GM08714 (cell line): ENCODE results near the gene EZH2.

Experiments used
- H3K4me3 ChIP-seq: fragments of 200-500 bp; sonication (Bioruptor generic); 2 replicates; pipeline ENCODE4 v1.5.1; 2014; ENCODE audit warnings: mild to moderate bottlenecking, low read length, inconsistent platforms
- ZNF274 ChIP-seq: IDR thresholded peaks from 2 replicates; pipeline ENCODE4 v1.6.1; 2012; ENCODE audit warnings: mild to moderate bottlenecking, low read depth, low read length

Gene EZH2

DNA sequence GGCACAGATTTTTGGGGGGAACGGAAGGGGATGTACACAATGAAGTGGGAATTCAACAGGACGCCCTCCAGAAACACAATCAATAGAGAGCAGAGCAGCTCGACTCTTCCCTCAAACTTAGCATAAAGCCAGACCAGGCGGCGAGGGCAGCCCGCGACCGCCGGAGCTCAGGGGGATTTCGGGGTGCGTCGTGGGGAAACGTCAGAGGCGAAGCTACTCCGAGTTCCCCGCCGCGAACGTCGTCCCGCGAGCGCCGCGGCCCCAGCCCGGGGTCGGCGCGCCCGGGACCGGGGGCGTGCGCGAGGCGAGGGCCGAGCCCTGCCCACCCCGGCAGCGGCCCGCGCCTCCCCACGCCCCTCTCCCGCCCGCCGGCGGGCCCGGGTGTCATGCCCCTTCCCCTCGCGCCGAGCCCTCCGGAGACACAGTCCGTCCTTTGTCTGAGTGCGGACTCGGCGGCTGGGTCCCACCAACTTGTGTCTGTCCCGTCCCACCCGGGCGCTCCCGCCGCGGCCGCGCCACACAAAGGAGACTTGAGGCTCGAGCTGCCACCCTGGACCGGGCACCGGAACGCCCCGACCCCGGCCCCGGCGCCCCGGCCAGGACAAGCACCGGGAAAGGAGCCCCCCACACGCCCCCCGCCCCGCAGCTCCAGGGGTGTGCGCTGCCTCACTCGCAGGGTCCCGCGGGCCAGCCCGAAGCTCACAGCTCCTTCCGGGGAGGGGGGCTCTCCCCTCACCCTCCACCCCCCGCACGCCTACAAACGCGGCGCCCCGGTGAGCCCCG, 634 bp downstream of the EZH2 start:
- H3K4me3 ChIP-seq: peak overlapping the region; percentile 99

DNA sequence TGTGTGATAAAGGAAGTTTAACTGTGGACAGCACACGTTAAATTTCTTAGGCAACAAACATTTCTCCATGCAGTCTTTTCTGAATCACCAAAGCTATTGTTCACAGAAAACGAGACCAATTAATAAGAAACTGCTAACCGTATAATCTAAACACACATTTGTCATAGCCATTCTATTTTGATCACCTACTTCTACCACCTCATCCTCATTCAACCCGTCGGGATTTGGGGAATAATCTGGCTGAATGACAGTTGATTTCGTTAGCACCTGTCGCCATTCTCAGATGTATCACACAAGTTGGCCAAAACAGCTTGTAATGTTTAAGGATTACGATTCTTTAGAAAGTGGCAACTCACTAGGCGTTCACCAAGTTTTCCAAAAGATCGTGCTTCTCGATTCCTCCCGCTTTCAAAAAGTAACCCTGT, 1.2 kb downstream of the EZH2 start:
- no peak for TF ChIP-seq ZNF274
- peak overlapping the region; percentile 99 for H3K4me3 ChIP-seq

More for the DNA sequence above, 634 bp downstream of the EZH2 start:
- no peak for TF ChIP-seq ZNF274

GRCh38 chr7:148882192-148882591, 1.9 kb downstream of the EZH2 start:
- H3K4me3 ChIP-seq: peak overlapping the region; percentile 99; the same call in 1 of the 2 replicates
- no peak for TF ChIP-seq ZNF274

- no peak for TF ChIP-seq ZNF274
- H3K4me3 ChIP-seq: no peak overlapping the region
Measured at GRCh38 chr7:148878317-148878716, 5.8 kb downstream of the EZH2 start.

DNA sequence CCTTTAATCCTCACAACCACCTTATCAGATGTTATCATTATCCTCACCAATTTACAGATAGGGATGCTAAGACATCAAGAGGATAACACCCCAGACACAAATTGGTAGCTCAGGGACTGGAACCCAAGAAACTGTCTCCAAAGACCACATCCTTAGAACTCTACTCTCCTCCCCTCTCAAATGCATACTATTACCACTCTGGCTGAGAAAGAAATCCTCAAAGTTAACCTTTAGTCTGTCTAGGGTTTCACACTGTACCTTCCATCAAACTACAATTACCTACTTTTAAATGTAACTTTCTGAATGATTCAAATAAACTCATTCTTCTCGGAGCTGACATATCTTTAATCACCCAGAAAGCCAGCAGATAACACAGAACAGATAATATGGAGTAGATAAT, 6.6 kb downstream of the EZH2 start:
- TF ChIP-seq ZNF274: no peak
- no peak overlapping the region for H3K4me3 ChIP-seq

DNA sequence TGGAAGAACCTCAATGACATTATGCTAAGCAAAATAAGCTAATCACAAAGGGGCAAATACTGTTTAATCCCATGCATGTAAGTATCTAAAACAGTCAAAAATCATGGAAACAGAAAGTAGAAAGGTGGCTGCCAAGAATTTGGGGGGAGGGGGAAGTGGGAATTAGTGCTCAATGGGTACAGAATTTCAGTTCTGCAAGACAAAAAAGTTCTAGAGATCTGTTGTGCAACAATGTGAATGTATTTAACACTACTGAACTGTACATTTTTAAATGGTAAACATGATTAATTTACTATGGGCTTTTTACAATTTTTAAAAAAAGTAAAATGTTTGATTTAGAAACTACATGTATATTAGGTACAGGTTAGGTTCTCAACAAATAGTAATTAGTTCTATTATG, 11.9 kb downstream of the EZH2 start:
- H3K4me3 ChIP-seq: no peak overlapping the region
- no peak for TF ChIP-seq ZNF274

DNA sequence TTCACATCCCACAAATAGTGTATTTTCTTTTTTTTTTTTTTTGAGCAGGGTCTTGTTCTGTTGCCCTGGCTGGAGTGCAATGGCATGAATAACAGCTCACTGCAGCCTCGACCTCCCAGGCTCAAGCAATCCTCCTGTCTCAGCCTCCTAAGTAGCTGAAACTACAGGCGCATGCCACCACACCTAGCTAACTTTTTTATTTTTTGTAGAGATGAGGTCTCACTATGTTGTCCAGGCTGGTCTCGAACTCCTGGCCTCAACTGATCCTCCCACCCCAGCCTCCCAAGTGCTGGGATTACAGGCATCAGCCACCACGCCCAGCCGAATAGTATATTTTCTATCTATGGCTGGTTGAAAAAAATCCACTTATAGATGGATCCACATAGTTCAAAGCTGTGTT, 12.5 kb downstream of the EZH2 start:
- no peak for TF ChIP-seq ZNF274
- H3K4me3 ChIP-seq: no peak overlapping the region

- no peak for TF ChIP-seq ZNF274
- H3K4me3 ChIP-seq: no peak overlapping the region
Measured at GRCh38 chr7:148871030-148871429, 13.1 kb downstream of the EZH2 start.

- no peak overlapping the region for H3K4me3 ChIP-seq
- TF ChIP-seq ZNF274: no peak
Measured at GRCh38 chr7:148868378-148868674, 15.8 kb downstream of the EZH2 start.

DNA sequence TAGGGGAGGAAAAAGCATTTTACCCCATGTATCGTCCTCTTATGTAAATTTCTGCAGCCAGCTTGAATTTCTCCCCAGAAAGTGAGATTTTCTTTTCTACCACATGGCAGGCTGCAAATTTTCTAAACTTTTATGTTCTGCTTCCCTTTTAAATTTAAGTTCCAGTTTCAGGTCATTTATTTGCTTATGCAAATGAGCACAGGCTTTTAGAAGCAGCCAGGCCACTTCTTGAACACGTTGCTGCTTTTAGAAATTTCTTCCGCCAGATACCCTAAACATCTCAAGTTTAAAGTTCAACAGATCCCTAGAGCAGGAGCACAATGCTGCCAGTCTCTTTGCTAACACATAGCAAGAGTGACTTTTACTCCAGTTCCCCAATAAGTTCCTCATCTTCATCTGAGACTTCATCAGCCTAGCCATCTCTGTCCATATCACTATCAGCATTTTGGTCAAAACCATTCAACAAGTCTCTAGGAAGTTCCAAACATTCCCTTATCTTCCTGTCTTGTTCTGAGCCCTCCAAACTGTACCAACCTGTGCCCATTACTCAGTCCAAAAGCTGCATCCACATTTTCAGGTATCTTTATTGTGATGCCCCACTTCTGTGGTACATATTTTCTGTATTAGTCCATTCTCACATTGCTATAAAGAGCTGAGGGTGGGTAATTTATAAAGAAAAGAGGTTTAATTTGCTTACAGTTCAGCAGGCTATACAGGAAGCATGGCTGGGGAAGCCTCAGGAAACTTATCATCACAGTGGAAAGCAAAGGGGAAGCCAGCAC, 16.3 kb downstream of the EZH2 start:
- no peak overlapping the region for H3K4me3 ChIP-seq
- TF ChIP-seq ZNF274: no peak

GRCh38 chr7:148866362-148866761, 17.7 kb downstream of the EZH2 start:
- TF ChIP-seq ZNF274: no peak
- H3K4me3 ChIP-seq: no peak overlapping the region

DNA sequence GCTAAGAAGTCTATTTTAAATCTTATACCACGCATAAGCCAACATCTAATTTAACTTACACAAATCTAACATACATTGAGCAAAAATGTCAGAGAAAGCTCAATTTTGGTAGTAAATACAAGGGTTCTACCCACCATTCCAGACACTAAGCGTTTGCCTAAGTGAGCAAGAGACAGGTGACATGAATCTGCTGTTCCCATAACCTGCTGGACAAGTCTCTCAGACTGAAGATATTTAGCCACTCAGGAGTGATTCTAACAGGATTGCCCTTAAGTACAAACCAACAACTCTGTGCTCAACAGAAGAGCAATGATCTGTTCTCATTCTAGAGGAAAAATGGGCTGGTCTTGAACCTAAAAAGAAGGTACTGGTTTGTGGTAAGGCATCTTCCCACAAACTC, 18.8 kb downstream of the EZH2 start:
- no peak for TF ChIP-seq ZNF274
- no peak overlapping the region for H3K4me3 ChIP-seq

- no peak overlapping the region for H3K4me3 ChIP-seq
- TF ChIP-seq ZNF274: no peak
Measured at GRCh38 chr7:148863324-148863723, 20.8 kb downstream of the EZH2 start.

DNA sequence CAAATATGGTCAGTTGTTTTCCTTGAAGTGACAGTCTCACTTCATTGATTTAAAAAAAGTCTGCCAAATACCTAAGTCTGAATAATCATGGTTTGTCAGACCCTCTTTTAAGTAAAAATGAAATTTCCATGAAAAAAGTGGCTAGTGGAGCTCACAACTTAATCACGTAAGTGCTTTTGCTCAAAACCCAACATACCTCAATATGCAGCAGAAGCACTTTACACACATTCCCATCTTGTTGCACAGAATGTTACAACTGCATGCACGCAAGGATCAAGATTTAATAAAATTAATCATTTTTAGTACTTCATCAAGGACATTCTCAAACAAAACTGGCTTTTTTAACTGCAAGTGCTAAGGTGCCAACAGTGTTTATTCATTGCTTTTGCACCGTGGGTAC, 21.6 kb downstream of the EZH2 start:
- TF ChIP-seq ZNF274: no peak
- H3K4me3 ChIP-seq: no peak overlapping the region

DNA sequence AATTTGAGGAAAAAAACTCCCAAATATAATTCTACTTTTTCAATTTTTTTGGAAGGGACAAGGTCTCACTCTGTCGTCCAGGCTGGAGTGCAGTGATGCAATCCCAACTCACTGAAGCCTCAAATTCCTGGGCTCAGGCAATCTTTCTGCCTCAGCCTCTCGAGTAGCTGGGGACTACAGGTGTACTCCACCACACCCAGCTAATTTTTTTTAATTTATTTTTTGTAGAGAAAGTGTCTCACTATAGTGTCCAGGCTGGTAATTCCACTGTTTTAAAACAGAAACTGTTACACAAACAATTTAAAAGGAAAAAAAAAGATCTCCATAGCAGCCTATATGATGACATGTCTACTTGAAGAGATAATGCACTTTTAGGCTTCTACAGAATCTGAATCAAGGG, 25.6 kb downstream of the EZH2 start:
- no peak for TF ChIP-seq ZNF274
- no peak overlapping the region for H3K4me3 ChIP-seq
